CD4-positive, alpha-beta memory T cell (primary cell): ENCODE measurements around the gene TEX11. TPM values are rescaled to one million over a fixed set of nuclear protein-coding genes. Genes with fewer than 3 reads are reported as not detected.

Source experiments
- CTCF ChIA-PET: fragments of 350-600 bp; sonication (Branson Sonifier 250); formaldehyde crosslinking; loops from one replicate; lab custom pipeline; 2021; ENCODE audit warnings: inconsistent platforms; ENCODE audit not compliant: partially characterized antibody; lab: Charles Lee
- POLR2A ChIA-PET: fragments of 350-600 bp; sonication (Branson Sonifier 250); formaldehyde crosslinking; loops from one replicate; lab custom pipeline; 2021; ENCODE audit not compliant: partially characterized antibody; lab: Charles Lee
- DNase-seq, 5 donors: peaks; one replicate each; pipeline versions ENCODE4 v3.0.0 to v3.0.0-alpha.2; 2020 to 2022; ENCODE audit warnings: mixed read lengths in 1 of 5
- H3K27ac ChIP-seq: one replicate; pipeline ENCODE4 v1.7.0; 2013; ENCODE audit warnings: low read depth, low read length
- H3K27me3 ChIP-seq: 2 replicates; pipeline ENCODE4 v1.7.0; 2013; ENCODE audit warnings: mild to moderate bottlenecking, low read length, moderate library complexity; ENCODE audit not compliant: insufficient read depth
- H3K36me3 ChIP-seq: 2 replicates; pipeline ENCODE4 v1.7.0; 2013; ENCODE audit warnings: mild to moderate bottlenecking, low read length, moderate library complexity; ENCODE audit not compliant: insufficient read depth
- H3K4me1 ChIP-seq: 2 replicates; pipeline ENCODE4 v1.7.0; 2013; ENCODE audit warnings: mild to moderate bottlenecking, low read length, moderate library complexity; ENCODE audit not compliant: insufficient read depth
- H3K4me3 ChIP-seq, 2 donors: one replicate each; pipeline ENCODE4 v1.7.0; 2013; ENCODE audit warnings: low read length in 2 of 2, mild to moderate bottlenecking in 1 of 2
- H3K9me3 ChIP-seq, 2 donors: one replicate each; pipeline ENCODE4 v1.7.0; 2013; ENCODE audit warnings: low read length in 2 of 2, control low read depth in 1 of 2; ENCODE audit not compliant: control insufficient read depth in 1 of 2
- H3K27ac Mint-ChIP-seq, 7 donors: one replicate each; pipeline ENCODE4 v1.8.0; 2020 to 2021; ENCODE audit warnings: mixed read lengths in 7 of 7, mild to moderate bottlenecking in 6 of 7, inconsistent platforms in 3 of 7, moderate library complexity in 3 of 7
- H3K27me3 Mint-ChIP-seq, 2 donors: one replicate each; pipeline ENCODE4 v1.8.0; 2020 to 2021; ENCODE audit warnings: mixed read lengths in 2 of 2
- H3K36me3 Mint-ChIP-seq, 2 donors: one replicate each; pipeline ENCODE4 v1.8.0; 2020 to 2021; ENCODE audit warnings: mixed read lengths in 2 of 2, inconsistent platforms in 1 of 2, mild to moderate bottlenecking in 1 of 2
- H3K4me1 Mint-ChIP-seq, 4 donors: one replicate each; pipeline ENCODE4 v1.8.0; 2020 to 2021; ENCODE audit warnings: mixed read lengths in 4 of 4, mild to moderate bottlenecking in 1 of 4
- H3K4me3 Mint-ChIP-seq, 8 donors: one replicate each; pipeline ENCODE4 v1.8.0; 2020 to 2021; ENCODE audit warnings: mixed read lengths in 8 of 8, mild to moderate bottlenecking in 7 of 8, moderate library complexity in 6 of 8, inconsistent platforms in 3 of 8
- H3K9me3 Mint-ChIP-seq, 8 donors: one replicate each; pipeline ENCODE4 v1.8.0; 2020 to 2021; ENCODE audit warnings: mixed read lengths in 8 of 8, mild to moderate bottlenecking in 5 of 8, inconsistent platforms in 3 of 8, moderate library complexity in 1 of 8
- intact Hi-C: fragments of 100-400 bp; cut with micrococcal nuclease; formaldehyde crosslinking; loops from one replicate; pipeline ENCODE4 v1.15.1; 2023
- polyA plus RNA-seq, 2 donors: library from polyadenylated mRNA; unstranded; fragments of 300-500 nt; fragmentation: Illumina TruSeq; gene quantifications; one replicate each; pipeline ENCODE4 v1.2.3, GENCODE V29; 2021
- total RNA-seq, 2 experiments: library from RNA; stranded (reverse); gene quantifications; one replicate each; pipeline ENCODE4 v1.2.3, GENCODE V29; 2021

TEX11 gene
- total RNA-seq (not detected), polyA plus RNA-seq (not detected)

DNA sequence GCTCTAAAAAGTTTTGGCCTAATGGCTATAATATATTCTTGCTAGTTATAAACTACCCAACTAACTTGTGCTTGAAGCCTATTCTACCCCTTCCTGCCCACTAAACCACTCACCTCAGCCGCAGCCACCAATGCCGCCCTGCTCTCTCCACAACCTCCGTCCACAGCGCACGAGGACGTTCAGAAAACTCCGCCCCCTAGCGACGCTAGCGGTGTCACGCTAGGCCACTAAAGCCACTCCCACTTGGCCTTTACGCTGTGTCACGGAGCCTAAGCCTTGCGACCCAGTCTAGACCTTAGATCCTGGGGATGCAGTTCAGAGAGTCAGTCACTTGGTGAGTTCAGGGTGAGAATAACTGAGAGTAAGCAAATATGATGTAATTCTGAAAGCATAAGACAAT is at the start of gene TEX11:
Gene TEX11, minus strand, starts transcription at position 171 of the 400 bp plus-strand sequence. CDS start 922 bp downstream, outside the sequence.
- no peaks in the 10 kb centered on the region for H3K9me3 Mint-ChIP-seq
- Histone ChIP-seq H3K27me3 (no peaks in the 10 kb centered on the region), H3K36me3 (no peaks in the 10 kb centered on the region), H3K9me3 (no peaks in the 10 kb centered on the region), H3K4me1 (no peaks in the 10 kb centered on the region), H3K27ac (no peak within 1 kb of the TSS), H3K4me3 (no peak within 1 kb of the TSS)
- H3K4me1 Mint-ChIP-seq = no peaks in the 10 kb centered on the region
- no peak within 1 kb of the TSS for H3K27ac Mint-ChIP-seq
- DNase-seq = no peak
- no peaks in the 10 kb centered on the region for H3K27me3 Mint-ChIP-seq
- POLR2A ChIA-PET = no interaction called here
- no peak within 1 kb of the TSS for H3K4me3 Mint-ChIP-seq
- intact Hi-C loops = no loop called here
- no peaks in the 10 kb centered on the region for H3K36me3 Mint-ChIP-seq
- CTCF ChIA-PET = no interaction called here

GRCh38 chrX:70954871-70955270 is 46.4 kb upstream of the TEX11 start:
- H3K4me3 Mint-ChIP-seq = no peak overlapping the region

DNA sequence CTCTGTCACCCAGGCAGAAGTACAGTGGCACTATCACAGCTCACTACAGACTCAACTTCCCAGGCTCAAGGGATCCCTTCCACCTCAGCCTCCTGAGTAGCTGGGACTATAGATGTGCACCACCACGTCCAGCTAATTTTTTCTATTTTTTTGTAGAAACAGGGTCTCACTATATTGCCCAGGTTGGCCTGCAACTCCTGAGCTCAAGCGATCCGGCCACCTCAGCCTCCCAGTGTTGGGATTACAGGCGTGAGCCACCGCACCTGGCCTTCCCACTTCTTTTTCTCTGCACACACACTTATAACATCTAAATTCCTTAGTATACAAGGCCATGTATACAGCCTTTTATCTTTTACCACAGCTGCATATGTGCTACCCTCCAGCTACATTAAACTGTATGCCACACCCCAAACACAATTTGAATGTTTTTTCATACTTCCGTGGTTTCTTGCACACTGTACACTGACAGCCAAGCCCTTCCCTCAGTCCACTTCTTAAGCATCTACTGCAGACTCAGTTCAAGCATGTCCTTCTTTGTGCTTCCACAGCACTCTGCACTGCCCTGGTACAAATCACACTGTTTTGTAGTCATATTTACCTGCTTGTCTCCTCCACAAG is 15.9 kb upstream of the TEX11 start:
- Mint-ChIP-seq H3K9me3 (peaks cover 0 to 2% (median 0%) of the 10 kb centered on the region in 8 donors), H3K27ac (no peak overlapping the region), H3K4me3 (no peak overlapping the region), H3K36me3 (no peaks in the 10 kb centered on the region), H3K4me1 (peaks cover 0 to 4% (median 0%) of the 10 kb centered on the region in 4 donors), H3K27me3 (peaks cover 9 to 13% of the 10 kb centered on the region in 2 donors)
- Histone ChIP-seq H3K4me3 (no peak overlapping the region), H3K27me3 (no peaks in the 10 kb centered on the region), H3K27ac (no peak overlapping the region), H3K36me3 (no peaks in the 10 kb centered on the region), H3K9me3 (no peaks in the 10 kb centered on the region), H3K4me1 (no peaks in the 10 kb centered on the region)
- ChIA-PET POLR2A (no interaction called here), CTCF (no interaction called here)
- no peak for DNase-seq
- intact Hi-C loops = no loop called here

More at GRCh38 chrX:70954871-70955270, 46.4 kb upstream of the TEX11 start:
- H3K27ac Mint-ChIP-seq = no peak overlapping the region
- intact Hi-C loops = no loop called here
- no peaks in the 10 kb centered on the region for H3K27me3 ChIP-seq
- H3K27me3 Mint-ChIP-seq = peaks cover 1 to 8% of the 10 kb centered on the region in 2 donors
- CTCF ChIA-PET = no interaction called here
- H3K27ac ChIP-seq = no peak overlapping the region
- H3K4me1 ChIP-seq = no peaks in the 10 kb centered on the region
- no peaks in the 10 kb centered on the region for H3K9me3 ChIP-seq
- H3K36me3 Mint-ChIP-seq = no peaks in the 10 kb centered on the region
- no peaks in the 10 kb centered on the region for H3K36me3 ChIP-seq
- DNase-seq = no peak
- no peaks in the 10 kb centered on the region for H3K4me1 Mint-ChIP-seq
- H3K9me3 Mint-ChIP-seq = no peaks in the 10 kb centered on the region
- POLR2A ChIA-PET = no interaction called here
- H3K4me3 ChIP-seq = no peak overlapping the region

DNA sequence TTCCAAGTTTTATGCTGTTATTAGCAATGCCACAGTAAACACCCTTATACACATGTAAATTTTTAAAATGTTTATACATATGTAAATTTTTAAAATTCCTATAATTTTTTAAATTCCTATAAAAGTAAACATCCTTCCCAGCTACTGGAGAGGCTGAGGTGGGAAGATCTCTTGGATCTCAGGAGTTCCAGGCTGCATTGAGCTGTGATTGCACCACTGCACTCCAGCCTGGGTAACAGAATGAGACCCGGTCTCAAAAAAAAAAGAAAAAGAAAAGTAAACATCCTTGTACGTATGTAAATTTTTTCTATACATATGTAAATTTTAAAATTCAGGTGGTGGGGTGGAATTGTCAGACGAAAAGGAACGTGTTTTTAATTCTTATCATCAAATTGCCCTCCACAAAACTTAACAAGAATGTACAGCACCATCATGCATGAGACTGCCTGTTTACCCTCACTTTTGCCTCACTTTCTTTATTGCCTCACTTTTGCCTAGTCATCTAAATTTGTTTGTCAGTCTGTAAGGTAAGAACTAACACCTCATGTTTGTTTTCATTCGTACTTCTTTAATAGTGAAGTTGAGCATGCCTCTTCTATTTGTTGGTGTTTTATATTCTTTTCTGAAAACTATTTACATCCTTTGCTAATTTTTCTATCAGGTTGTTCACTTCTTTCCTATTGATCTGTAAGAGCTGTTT is 14.4 kb upstream of the TEX11 start:
- ChIA-PET POLR2A (no interaction called here), CTCF (no interaction called here)
- Mint-ChIP-seq H3K4me1 (peaks cover 0 to 4% (median 0%) of the 10 kb centered on the region in 4 donors), H3K27me3 (peaks cover 5 to 9% of the 10 kb centered on the region in 2 donors), H3K9me3 (no peaks in the 10 kb centered on the region), H3K27ac (no peak overlapping the region), H3K36me3 (no peaks in the 10 kb centered on the region), H3K4me3 (no peak overlapping the region)
- H3K36me3 ChIP-seq = no peaks in the 10 kb centered on the region
- DNase-seq = no peak
- no peaks in the 10 kb centered on the region for H3K9me3 ChIP-seq
- no peaks in the 10 kb centered on the region for H3K4me1 ChIP-seq
- no peaks in the 10 kb centered on the region for H3K27me3 ChIP-seq
- H3K4me3 ChIP-seq = no peak overlapping the region
- intact Hi-C loops = no loop called here
- no peak overlapping the region for H3K27ac ChIP-seq

DNA sequence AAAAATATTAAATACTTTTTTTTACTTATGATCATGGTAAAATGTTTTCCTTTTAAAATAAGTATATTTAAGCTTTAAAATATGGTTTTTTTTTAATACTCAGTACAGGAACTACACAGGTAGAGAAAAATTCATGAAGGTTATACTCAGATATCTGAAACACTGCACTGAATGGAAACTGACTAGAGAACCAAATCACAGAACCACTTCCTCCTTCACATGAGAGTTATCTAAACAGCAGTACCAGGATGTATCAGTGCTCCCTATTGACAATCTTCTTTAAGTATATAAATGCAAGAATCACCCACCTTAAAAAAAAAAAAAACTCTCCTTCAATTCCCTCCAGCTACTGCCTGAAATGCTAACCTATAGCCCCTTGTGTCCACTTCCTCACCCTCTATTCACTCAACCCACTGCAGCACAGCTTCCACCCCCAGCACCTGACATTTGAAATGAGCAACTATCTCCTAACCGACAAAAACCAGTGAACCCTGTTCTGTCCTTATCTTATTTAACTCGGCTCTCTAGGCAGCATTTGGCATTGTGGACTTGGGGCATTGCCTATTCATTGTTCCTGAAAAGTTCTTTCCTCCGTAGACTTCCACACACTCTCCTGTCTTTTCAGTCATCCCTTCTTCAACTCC is 13.3 kb upstream of the TEX11 start:
- Mint-ChIP-seq H3K27ac (no peak overlapping the region), H3K4me3 (no peak overlapping the region), H3K36me3 (no peaks in the 10 kb centered on the region), H3K4me1 (peaks cover 0 to 4% (median 0%) of the 10 kb centered on the region in 4 donors), H3K27me3 (peaks cover 5% of the 10 kb centered on the region in 2 donors), H3K9me3 (no peaks in the 10 kb centered on the region)
- no peak for DNase-seq
- intact Hi-C loops = no loop called here
- H3K4me3 ChIP-seq = no peak overlapping the region
- H3K27ac ChIP-seq = no peak overlapping the region
- CTCF ChIA-PET = no interaction called here
- no peaks in the 10 kb centered on the region for H3K9me3 ChIP-seq
- no peaks in the 10 kb centered on the region for H3K27me3 ChIP-seq
- POLR2A ChIA-PET = no interaction called here
- no peaks in the 10 kb centered on the region for H3K36me3 ChIP-seq
- H3K4me1 ChIP-seq = no peaks in the 10 kb centered on the region

DNA sequence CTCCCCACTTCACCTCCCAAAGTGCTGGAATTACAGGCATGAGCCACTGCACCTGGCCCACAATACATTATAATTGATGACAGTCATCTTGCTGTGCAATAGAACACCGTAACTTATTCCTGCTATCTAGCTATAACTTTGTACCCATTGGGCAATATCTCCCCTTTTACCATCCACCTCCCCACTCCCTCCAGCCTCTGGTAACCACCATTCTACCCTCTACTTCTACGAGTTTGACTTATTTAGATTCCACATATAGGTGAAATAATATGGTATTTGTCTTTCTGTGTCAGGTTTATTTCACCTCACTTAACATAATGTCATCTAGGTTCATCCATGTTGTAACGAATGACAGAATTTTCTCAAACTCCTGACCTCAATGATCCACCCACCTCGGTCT is 8.2 kb upstream of the TEX11 start:
- intact Hi-C loops = no loop called here
- Mint-ChIP-seq H3K4me1 (peaks cover 0 to under 1% (median 0%) of the 10 kb centered on the region in 4 donors), H3K4me3 (no peak overlapping the region), H3K36me3 (no peaks in the 10 kb centered on the region), H3K27me3 (no peaks in the 10 kb centered on the region), H3K27ac (no peak overlapping the region), H3K9me3 (no peaks in the 10 kb centered on the region)
- ChIA-PET CTCF (no interaction called here), POLR2A (no interaction called here)
- H3K4me1 ChIP-seq = no peaks in the 10 kb centered on the region
- H3K36me3 ChIP-seq = no peaks in the 10 kb centered on the region
- H3K27me3 ChIP-seq = no peaks in the 10 kb centered on the region
- H3K27ac ChIP-seq = no peak overlapping the region
- H3K4me3 ChIP-seq = no peak overlapping the region
- no peak for DNase-seq
- H3K9me3 ChIP-seq = no peaks in the 10 kb centered on the region

DNA sequence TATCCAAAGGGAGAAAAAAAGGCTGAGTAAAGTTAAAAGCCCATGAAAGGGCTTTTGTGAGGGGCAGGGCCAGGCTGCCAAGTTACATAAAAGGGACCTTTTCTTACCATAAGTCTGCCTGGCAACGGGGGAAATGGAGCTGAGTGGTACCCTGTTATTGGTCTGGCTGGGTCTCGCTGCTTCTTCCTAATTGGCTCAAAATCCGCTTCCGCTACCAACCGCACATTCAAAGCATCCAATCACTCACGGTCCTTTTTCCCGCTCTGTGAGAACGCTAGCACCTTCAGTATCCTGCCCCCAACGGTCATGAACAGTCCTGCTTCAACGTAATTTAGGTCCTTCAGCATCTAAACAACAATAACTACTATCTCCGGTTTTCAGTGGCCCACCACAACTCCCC is 611 bp downstream of the TEX11 start:
- intact Hi-C loops = no loop called here
- Mint-ChIP-seq H3K4me1 (no peaks in the 10 kb centered on the region), H3K9me3 (no peaks in the 10 kb centered on the region), H3K27me3 (no peaks in the 10 kb centered on the region), H3K4me3 (no peak overlapping the region), H3K36me3 (no peaks in the 10 kb centered on the region), H3K27ac (no peak overlapping the region)
- Histone ChIP-seq H3K4me3 (no peak overlapping the region), H3K36me3 (no peaks in the 10 kb centered on the region), H3K9me3 (no peaks in the 10 kb centered on the region), H3K27me3 (no peaks in the 10 kb centered on the region), H3K4me1 (no peaks in the 10 kb centered on the region), H3K27ac (no peak overlapping the region)
- no peak for DNase-seq
- ChIA-PET POLR2A (no interaction called here), CTCF (no interaction called here)
